ENCODE data around the gene GON4L. TPM values are rescaled to one million over a fixed set of nuclear protein-coding genes. Genes with fewer than 3 reads are reported as not detected.
"Not testable (repeated sequence)": the region's sequence is repeated elsewhere in the genome, so short reads cannot be mapped to it uniquely, and the experiment has no call there.

Gene GON4L
- total RNA-seq, 2 experiments from 2014 or later: 71.0 to 77.0 TPM

- no peaks in the 10 kb centered on the region for H3K9me3 ChIP-seq (ENCODE audit: control insufficient read depth in 1 of 2, insufficient read depth in 1 of 2, low read length in 2 of 2)
- no peak for TF ChIP-seq CTCF (IDR thresholded peaks at IDR 0.05)
- no peak overlapping the region for H3K4me3 ChIP-seq (ENCODE audit: low read length)
- H3K27ac Mint-ChIP-seq: peak overlapping the region; percentile 13
- H3K27ac ChIP-seq (ENCODE audit: low read depth in 1 of 2, low read length in 2 of 2): no peak overlapping the region
- H3K4me3 Mint-ChIP-seq: no peak overlapping the region
- ChIA-PET CTCF (no interaction called here), POLR2A (no interaction called here)
- no peaks in the 10 kb centered on the region for H3K9me3 Mint-ChIP-seq
- H3K36me3 Mint-ChIP-seq (ENCODE audit: low read depth): peaks cover 54% of the 10 kb centered on the region
- intact Hi-C loops (cut with DNase I, micrococcal nuclease): no loop called here
- peaks cover 12% of the 10 kb centered on the region for H3K4me1 Mint-ChIP-seq (ENCODE audit: low read depth)
- H3K27me3 ChIP-seq (ENCODE audit: control insufficient read depth in 1 of 2, insufficient read depth in 2 of 2, low read length in 2 of 2): no peaks in the 10 kb centered on the region
- H3K4me1 ChIP-seq (ENCODE audit: insufficient read depth, low read length): peaks cover 7% of the 10 kb centered on the region
- no peaks in the 10 kb centered on the region for H3K27me3 Mint-ChIP-seq
- H3K36me3 ChIP-seq (ENCODE audit: insufficient read depth, low read length): peaks cover 62% of the 10 kb centered on the region
- DNase-seq (peak in 1 of 14 experiments; percentile 25), ATAC-seq (ENCODE audit: poor library complexity) (peak; percentile 32)
These were observed 47.9 kb downstream of the GON4L start for GRCh38 chr1:155809088-155809487.

DNA sequence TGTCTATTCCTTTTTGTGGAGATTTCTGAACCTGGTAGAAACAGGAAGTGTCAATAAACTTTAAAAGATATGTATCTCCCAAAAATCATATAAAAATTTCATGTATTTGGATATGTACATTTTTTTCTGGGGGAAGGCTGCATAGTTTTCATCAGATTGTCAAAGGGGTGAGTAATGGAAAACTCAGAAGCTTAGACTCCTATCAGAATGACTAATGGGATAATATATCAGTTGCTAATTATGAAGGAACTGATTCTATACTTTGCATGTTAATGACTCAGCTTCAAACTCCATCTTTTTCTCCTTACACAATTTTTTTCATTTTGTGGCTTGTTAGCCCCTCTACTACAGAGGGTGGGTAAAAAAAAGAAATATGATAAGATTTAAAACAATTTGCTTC, 55.9 kb downstream of the GON4L start:
- Mint-ChIP-seq H3K27ac (no peak overlapping the region), H3K4me3 (no peak overlapping the region), H3K27me3 (no peaks in the 10 kb centered on the region), H3K9me3 (no peaks in the 10 kb centered on the region), H3K36me3 (ENCODE audit: low read depth) (peaks cover 66% of the 10 kb centered on the region), H3K4me1 (ENCODE audit: low read depth) (no peaks in the 10 kb centered on the region)
- no peak for DNase-seq
- H3K27ac ChIP-seq (ENCODE audit: low read depth in 1 of 2, low read length in 2 of 2): no peak overlapping the region
- no peaks in the 10 kb centered on the region for H3K9me3 ChIP-seq (ENCODE audit: control insufficient read depth in 1 of 2, insufficient read depth in 1 of 2, low read length in 2 of 2)
- no peak for TF ChIP-seq CTCF (IDR thresholded peaks at IDR 0.05)
- ATAC-seq (ENCODE audit: poor library complexity): no peak
- H3K4me1 ChIP-seq (ENCODE audit: insufficient read depth, low read length): no peaks in the 10 kb centered on the region
- no peaks in the 10 kb centered on the region for H3K27me3 ChIP-seq (ENCODE audit: control insufficient read depth in 1 of 2, insufficient read depth in 2 of 2, low read length in 2 of 2)
- no peak overlapping the region for H3K4me3 ChIP-seq (ENCODE audit: low read length)
- intact Hi-C loops (cut with DNase I, micrococcal nuclease): no loop called here
- CTCF ChIA-PET: no interaction called here
- H3K36me3 ChIP-seq (ENCODE audit: insufficient read depth, low read length): peaks cover 66% of the 10 kb centered on the region
- POLR2A ChIA-PET: no interaction called here

DNA sequence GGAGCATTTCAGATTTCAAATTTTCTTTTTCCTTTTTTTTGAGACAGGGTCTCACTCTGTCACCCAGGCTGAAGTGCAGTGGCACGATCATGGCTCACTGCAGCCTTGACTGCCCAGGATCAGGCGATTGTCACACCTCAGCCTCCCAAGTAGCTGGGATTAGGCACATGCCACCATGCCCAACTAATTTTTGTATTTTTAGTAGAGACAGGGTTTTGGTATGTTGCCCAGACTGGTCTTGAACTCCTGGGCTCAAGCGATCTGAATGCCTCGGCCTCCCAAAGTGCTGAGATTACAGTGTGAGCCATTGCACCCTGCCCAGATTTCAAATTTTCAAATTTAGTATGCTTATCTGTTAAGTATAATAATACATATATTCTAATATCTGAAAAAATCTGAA, 61.4 kb downstream of the GON4L start:
- ATAC-seq (ENCODE audit: poor library complexity); POLR2A ChIA-PET: not testable (repeated sequence)
- H3K36me3 Mint-ChIP-seq (ENCODE audit: low read depth): peaks cover 66% of the 10 kb centered on the region

GRCh38 chr1:155794605-155795245, 62.3 kb downstream of the GON4L start:
- ChIA-PET POLR2A (no interaction called here), CTCF (no interaction called here)
- H3K9me3 ChIP-seq (ENCODE audit: control insufficient read depth in 1 of 2, insufficient read depth in 1 of 2, low read length in 2 of 2): no peaks in the 10 kb centered on the region
- H3K4me3 Mint-ChIP-seq: no peak overlapping the region
- no peak overlapping the region for H3K4me3 ChIP-seq (ENCODE audit: low read length)
- no peak for ATAC-seq (ENCODE audit: poor library complexity)
- no peaks in the 10 kb centered on the region for H3K9me3 Mint-ChIP-seq
- H3K36me3 ChIP-seq (ENCODE audit: insufficient read depth, low read length): peaks cover 49% of the 10 kb centered on the region
- no peak overlapping the region for H3K27ac ChIP-seq (ENCODE audit: low read depth in 1 of 2, low read length in 2 of 2)
- H3K27me3 Mint-ChIP-seq: no peaks in the 10 kb centered on the region
- no peaks in the 10 kb centered on the region for H3K4me1 ChIP-seq (ENCODE audit: insufficient read depth, low read length)
- TF ChIP-seq CTCF (IDR thresholded peaks at IDR 0.05): no peak
- no peak overlapping the region for H3K27ac Mint-ChIP-seq
- H3K36me3 Mint-ChIP-seq (ENCODE audit: low read depth): peaks cover 64% of the 10 kb centered on the region
- DNase-seq: no peak
- no peaks in the 10 kb centered on the region for H3K27me3 ChIP-seq (ENCODE audit: control insufficient read depth in 1 of 2, insufficient read depth in 2 of 2, low read length in 2 of 2)
- intact Hi-C loops (cut with DNase I, micrococcal nuclease): no loop called here
- no peaks in the 10 kb centered on the region for H3K4me1 Mint-ChIP-seq (ENCODE audit: low read depth)

More for the DNA sequence above, 61.4 kb downstream of the GON4L start:
- H3K4me3 ChIP-seq (ENCODE audit: low read length); H3K4me1 Mint-ChIP-seq (ENCODE audit: low read depth); H3K27me3 ChIP-seq (ENCODE audit: control insufficient read depth in 1 of 2, insufficient read depth in 2 of 2, low read length in 2 of 2); H3K27me3 Mint-ChIP-seq; H3K27ac Mint-ChIP-seq; DNase-seq; H3K4me3 Mint-ChIP-seq; H3K9me3 ChIP-seq (ENCODE audit: control insufficient read depth in 1 of 2, insufficient read depth in 1 of 2, low read length in 2 of 2); H3K27ac ChIP-seq (ENCODE audit: low read depth in 1 of 2, low read length in 2 of 2); intact Hi-C loops (cut with DNase I, micrococcal nuclease); CTCF ChIA-PET; H3K4me1 ChIP-seq (ENCODE audit: insufficient read depth, low read length); H3K9me3 Mint-ChIP-seq: not testable (repeated sequence)
- peaks cover 52% of the 10 kb centered on the region for H3K36me3 ChIP-seq (ENCODE audit: insufficient read depth, low read length)

All from CD4-positive, alpha-beta T cell (primary cell).